K562 (cell line): ENCODE results near the gene GFRA1. TPM values are rescaled to one million over a fixed set of nuclear protein-coding genes. Genes with fewer than 3 reads are reported as not detected.

Experiments
- ATAC-seq: fragments of 200-7000 bp; cut with Tn5 transposase; 3 replicates; pipeline ENCODE4 v1.9.1; 2020; ENCODE audit warnings: moderate library complexity
- BruUV-seq: library from RNA; stranded (reverse); fragments of 400-500 nt; replicated peaks from 2 replicates; lab custom pipeline; 2021; lab: Mats Ljungman, UMichigan
- CTCF ChIA-PET: fragments of 300-600 bp; formaldehyde crosslinking; extraction: SDS; loops from one replicate; lab custom pipeline; 2021; ENCODE audit warnings: low intra/inter-chr PET ratio; lab: Yijun Ruan, JAX
- POLR2A ChIA-PET: fragments of 300-600, 350-650 bp; sonication (Branson Sonifier 250); formaldehyde crosslinking; extraction: SDS; loops from one replicate; lab custom pipeline; 2021; ENCODE audit warnings: antibody characterized with exemption, inconsistent platforms; lab: Yijun Ruan, JAX
- DNase-seq, 4 experiments: peaks; one replicate each; pipeline versions ENCODE4 v3.0.0 to v3.0.0-alpha.2; 2011 to 2018; ENCODE audit warnings: low spot score in 3 of 4, mixed read lengths in 3 of 4; ENCODE audit errors: extremely low read depth in 1 of 4
- FAIRE-seq: peaks from 2 replicates; lab custom pipeline; 2011; peaks lifted over from hg19 to GRCh38; lab: Jason Lieb, UNC
- H2AFZ ChIP-seq: 2 replicates; pipeline ENCODE4 v1.6.0; 2011; ENCODE audit warnings: low read depth, low read length, control low read depth, inconsistent platforms
- H3K27ac ChIP-seq: fragments of 200-600 bp; 3 replicates; pipeline ENCODE4 v1.8.0; 2011; ENCODE audit warnings: low read depth, mild to moderate bottlenecking, control low read depth, inconsistent platforms, low read length, moderate library complexity, mixed read lengths; ENCODE audit errors: extremely low read depth
- H3K27me3 ChIP-seq, 2 experiments: fragments of 300-600 bp in 1 of 2; 2 replicates in 1 of 2; 3 replicates in 1 of 2; pipeline versions ENCODE4 v1.6.0 to v1.8.0; 2011; ENCODE audit warnings: inconsistent platforms in 2 of 2, low read length in 2 of 2, mild to moderate bottlenecking in 1 of 2, mixed read lengths in 1 of 2, moderate library complexity in 1 of 2; ENCODE audit not compliant: control insufficient read depth in 2 of 2, insufficient read depth in 2 of 2
- H3K36me3 ChIP-seq: fragments of 300-600 bp; 3 replicates; pipeline ENCODE4 v1.8.0; 2011; ENCODE audit warnings: mild to moderate bottlenecking, low read length, inconsistent platforms; ENCODE audit not compliant: control insufficient read depth, insufficient read depth
- H3K4me1 ChIP-seq, 2 experiments: fragments of 200-600 bp in 1 of 2; replicated peaks in 1 of 2; 2 replicates in 1 of 2; 3 replicates in 1 of 2; pipeline versions ENCODE4 v1.5.1 to v1.8.0; 2011; ENCODE audit warnings: inconsistent platforms in 2 of 2, low read length in 2 of 2, mild to moderate bottlenecking in 1 of 2, mixed read lengths in 1 of 2, moderate library complexity in 1 of 2; ENCODE audit not compliant: control insufficient read depth in 2 of 2, insufficient read depth in 2 of 2
- H3K4me2 ChIP-seq: 2 replicates; pipeline ENCODE4 v1.6.1; 2011; ENCODE audit warnings: low read length, control low read depth, inconsistent platforms, mixed read lengths; ENCODE audit not compliant: insufficient read depth
- H3K4me3 ChIP-seq: fragments of 200-600 bp; sonication (generic), shearing (Covaris generic); 2 replicates; pipeline ENCODE4 v1.5.1; 2016; ENCODE audit warnings: control low read depth, inconsistent platforms
- H3K79me2 ChIP-seq: fragments of 200-600 bp; 3 replicates; pipeline ENCODE4 v1.8.0; 2011; ENCODE audit warnings: low read length, inconsistent platforms; ENCODE audit not compliant: control insufficient read depth, insufficient read depth
- H3K9ac ChIP-seq, 2 experiments: 2 replicates each; pipeline versions ENCODE4 v1.6.0 to v1.6.1; 2011; ENCODE audit warnings: low read depth in 2 of 2, low read length in 2 of 2, control low read depth in 1 of 2, inconsistent platforms in 1 of 2, mild to moderate bottlenecking in 1 of 2, mixed read lengths in 1 of 2; ENCODE audit not compliant: insufficient read depth in 1 of 2
- H3K9me1 ChIP-seq: one replicate; pipeline ENCODE4 v1.6.0; 2011; ENCODE audit warnings: inconsistent platforms, mild to moderate bottlenecking, low read length, moderate library complexity; ENCODE audit not compliant: control insufficient read depth, insufficient read depth
- H3K9me3 ChIP-seq: replicated peaks from 2 replicates; pipeline ENCODE4 v1.5.1; 2011; ENCODE audit warnings: low read depth, low read length, inconsistent platforms; ENCODE audit not compliant: control insufficient read depth, insufficient read depth
- H4K20me1 ChIP-seq: replicated peaks from 2 replicates; pipeline ENCODE4 v1.6.1; 2011; ENCODE audit warnings: low read length, inconsistent platforms, mixed read lengths; ENCODE audit not compliant: control insufficient read depth, insufficient read depth
- CBFA2T3 ChIP-seq: fragments of 450-650 bp; IDR thresholded peaks from 2 replicates; pipeline ENCODE4 v1.6.1; 2017
- DNMT1 ChIP-seq: fragments of 450-650 bp; IDR thresholded peaks from 2 replicates; pipeline ENCODE4 v1.6.1; 2016; ENCODE audit warnings: antibody characterized with exemption, mild to moderate bottlenecking
- E2F6 ChIP-seq, 2 experiments: IDR thresholded peaks; 2 replicates each; pipeline ENCODE4 v1.6.1; 2011; ENCODE audit warnings: borderline replicate concordance in 1 of 2, control low read depth in 1 of 2, low read depth in 1 of 2, low read length in 1 of 2, mild to moderate bottlenecking in 1 of 2, mixed read lengths in 1 of 2, moderate library complexity in 1 of 2; ENCODE audit not compliant: insufficient read depth in 1 of 2, insufficient read length in 1 of 2, poor library complexity in 1 of 2, severe bottlenecking in 1 of 2; ENCODE audit errors: extremely low read depth in 1 of 2
- EP300 ChIP-seq: IDR thresholded peaks from 2 replicates; pipeline ENCODE4 v1.6.1; 2012; ENCODE audit warnings: low read length, improper control_type of control experiment
- HEY1 ChIP-seq: fragments of 250-450 bp; sonication (Bioruptor Pico); IDR thresholded peaks from 2 replicates; pipeline ENCODE4 v1.5.0; 2020; ENCODE audit warnings: mild to moderate bottlenecking, moderate library complexity, borderline replicate concordance
- HINFP ChIP-seq: fragments of 450-650 bp; conservative IDR thresholded peaks from 2 replicates; pipeline ENCODE4 v1.6.1; 2016; ENCODE audit warnings: missing genetic modification characterization, low read depth, mild to moderate bottlenecking, control low read depth, missing compliant biosample characterization
- HNRNPUL1 ChIP-seq: fragments of 200-400 bp; formaldehyde crosslinking; IDR thresholded peaks from 2 replicates; pipeline ENCODE4 v1.6.1; 2017; ENCODE audit warnings: low read length
- PHF21A ChIP-seq: fragments of 450-650 bp; IDR thresholded peaks from 2 replicates; pipeline ENCODE4 v1.6.1; 2017; ENCODE audit warnings: low read depth, borderline replicate concordance
- PPARD ChIP-seq: fragments of 250-450 bp; sonication (Bioruptor Pico); IDR thresholded peaks from 2 replicates; pipeline ENCODE4 v1.8.0; 2022; ENCODE audit warnings: inconsistent platforms, mild to moderate bottlenecking, moderate library complexity
- ZNF274 ChIP-seq: IDR thresholded peaks from 2 replicates; pipeline ENCODE4 v1.6.1; 2011; ENCODE audit warnings: low read depth, mild to moderate bottlenecking, low read length, moderate library complexity, borderline replicate concordance
- ZNF354B ChIP-seq: fragments of 250-450 bp; sonication (Bioruptor Pico); IDR thresholded peaks from 2 replicates; pipeline ENCODE4 v1.4.0; 2020
- ZNF830 ChIP-seq: fragments of 250-450 bp; sonication (Bioruptor Pico); IDR thresholded peaks from 2 replicates; pipeline ENCODE4 v1.5.0; 2021; ENCODE audit warnings: mild to moderate bottlenecking
- WGBS: fragments of 100-300 bp; shearing (Covaris generic); methylation state at CpG from one replicate; pipeline ENCODE4 v1.1.6; 2016; ENCODE audit warnings: low coverage, mixed read lengths; ENCODE audit not compliant: insufficient coverage; ENCODE audit errors: missing lambda C conversion rate; 5-methylcytosine and 5-hydroxymethylcytosine counted together
- in situ Hi-C: fragments of 300-500 bp; cut with MboI; formaldehyde crosslinking; loops from 4 replicates; pipeline ENCODE4 v1.15.0; 2018; ENCODE audit warnings: inconsistent platforms, mixed read lengths
- intact Hi-C: fragments of 100-400 bp; cut with micrococcal nuclease; formaldehyde crosslinking; loops from 2 replicates; pipeline ENCODE4 v1.14.2; 2022
- polyA plus RNA-seq, 8 experiments: library from polyadenylated mRNA; depleted of rRNA in 4 of 8; stranded (reverse) in 5 of 8; unstranded in 3 of 8; fragments of >200 nt; fragmentation: Nextera tagmentation in 2 of 8; fragmentation: Illumina TruSeq in 1 of 8; extraction: Ambion mirVana in 2 of 8; extraction: Trizol in 1 of 8; gene quantifications; 2 replicates each; pipeline versions ENCODE4 v1.2.1 to v1.2.3, GENCODE V29; 2011 to 2014; ENCODE audit warnings: inconsistent platforms in 1 of 8, missing spikeins in 1 of 8
- total RNA-seq, 7 experiments: library from RNA; depleted of rRNA in 6 of 7; stranded (reverse); fragments of >200 nt in 6 of 7; fragmentation: Illumina TruSeq in 2 of 7; extraction: Trizol in 2 of 7; gene quantifications; 2 replicates each; pipeline versions ENCODE4 v1.2.1 to v1.2.3, GENCODE V29; 2011 to 2021; ENCODE audit warnings: low replicate concordance in 1 of 7

GFRA1 gene
- total and polyA plus RNA-seq, 9 of the 15 experiments (the other 6 are each of a cell fraction or from before 2014, with no cell fraction given), result 0.04 TPM; not detected in 8

GRCh38 chr10:116241642-116242410, 31.2 kb downstream of the GFRA1 start (continued):
- TF ChIP-seq E2F6 (IDR thresholded peaks at IDR 0.05; ENCODE audit: borderline replicate concordance in 1 of 2, extremely low read depth in 1 of 2, insufficient read depth in 1 of 2, insufficient read length in 1 of 2, low read depth in 1 of 2, low read length in 1 of 2, poor library complexity in 1 of 2, severe bottlenecking in 1 of 2) (no peak), DNMT1 (no peak)

- no peaks in the 10 kb centered on the region for H3K79me2 ChIP-seq
- no TSS peak for BruUV-seq
- H3K36me3 ChIP-seq, result no peaks in the 10 kb centered on the region
- intact Hi-C loops (no loop called here), in situ Hi-C loops (no loop called here)
- ChIA-PET CTCF (no interaction called here), POLR2A (no interaction called here)
- DNase-seq (no peak), ATAC-seq (no peak), FAIRE-seq (no peak)
- H3K27ac ChIP-seq, result no peak overlapping the region
- no peak overlapping the region for H2AFZ ChIP-seq
- H4K20me1 ChIP-seq, result no peaks in the 10 kb centered on the region
- H3K9me3 ChIP-seq, result no peaks in the 10 kb centered on the region
- H3K9ac ChIP-seq, result no peak overlapping the region
- H3K4me1 ChIP-seq, result no peaks in the 10 kb centered on the region; a peak in 1 of 5 replicates
- no peaks in the 10 kb centered on the region for H3K27me3 ChIP-seq
- no peak overlapping the region for H3K4me3 ChIP-seq
- no peaks in the 10 kb centered on the region for H3K9me1 ChIP-seq
- no peak overlapping the region for H3K4me2 ChIP-seq
- 5% methylated on average over 8 of the region's 8 CpGs for WGBS
- no peak for TF ChIP-seq PHF21A
- TF ChIP-seq HNRNPUL1, result no peak
- no peak for TF ChIP-seq ZNF830 (CRISPR knock-in tag)
- no peak for TF ChIP-seq ZNF274
- no peak for TF ChIP-seq HINFP (tag)
- no peak for TF ChIP-seq CBFA2T3
- TF ChIP-seq ZNF354B (CRISPR knock-in tag), result no peak
- no peak for TF ChIP-seq PPARD
- no peak for TF ChIP-seq EP300
- TF ChIP-seq HEY1 (CRISPR knock-in tag), result no peak
Measured at GRCh38 chr10:116241085-116241484, 31.9 kb downstream of the GFRA1 start.
